Measurements from ENCODE around the gene SLC16A2. TPM values are rescaled to one million over a fixed set of nuclear protein-coding genes. Genes with fewer than 3 reads are reported as not detected.
"Not testable (repeated sequence)": the region's sequence is repeated elsewhere in the genome, so short reads cannot be mapped to it uniquely, and the experiment has no call there.

The SLC16A2 gene
- total RNA-seq, 1 experiment from 2014 or later = 17.8 TPM

- Histone ChIP-seq H3K36me3 (ENCODE audit: insufficient read depth, low read length, poor library complexity, severe bottlenecking) (no peaks in the 10 kb centered on the region), H3K9me3 (ENCODE audit: low read depth, low read length, poor library complexity, severe bottlenecking) (peaks cover 6% of the 10 kb centered on the region), H3K4me1 (ENCODE audit: insufficient read depth, low read length, poor library complexity, severe bottlenecking) (no peaks in the 10 kb centered on the region), H3K4me3 (ENCODE audit: low read depth, low read length, poor library complexity, severe bottlenecking) (no peak overlapping the region), H3K27me3 (replicated peaks; ENCODE audit: insufficient read depth, low read depth, low read length, poor library complexity) (no peaks in the 10 kb centered on the region), H3K27ac (ENCODE audit: low read depth, low read length, poor library complexity, severe bottlenecking) (no peak overlapping the region)
- CTCF ChIA-PET = no interaction called here
- no peak for DNase-seq (ENCODE audit: low spot score)
- POLR2A ChIA-PET (ENCODE audit: low non-redundant PET) = interaction anchor here (0.6 kb wide), 1 partner anchor 21 kb away, joined by 6 read pairs; no protein-coding TSS in a partner anchor
- intact Hi-C loops (cut with micrococcal nuclease; ENCODE audit: unreplicated experiment) = no loop called here
- no TSS peak for BruUV-seq (replicated peaks)
- TF ChIP-seq CTCF (conservative IDR thresholded peaks at IDR 0.05; ENCODE audit: low read depth, low read length) (no peak), EZH2 (IDR thresholded peaks at IDR 0.05; ENCODE audit: borderline replicate concordance, low read depth, low read length, poor library complexity, severe bottlenecking) (no peak)
These were observed 93.1 kb downstream of the SLC16A2 start for GRCh38 chrX:74514384-74514783.

- no peaks in the 10 kb centered on the region for H3K4me1 ChIP-seq (ENCODE audit: insufficient read depth, low read length, poor library complexity, severe bottlenecking)
- intact Hi-C loops (cut with micrococcal nuclease; ENCODE audit: unreplicated experiment) = no loop called here
- BruUV-seq (replicated peaks) = no TSS peak
- H3K27me3 ChIP-seq (replicated peaks; ENCODE audit: insufficient read depth, low read depth, low read length, poor library complexity) = no peaks in the 10 kb centered on the region
- H3K9me3 ChIP-seq (ENCODE audit: low read depth, low read length, poor library complexity, severe bottlenecking) = peaks cover 6% of the 10 kb centered on the region
- no peak overlapping the region for H3K4me3 ChIP-seq (ENCODE audit: low read depth, low read length, poor library complexity, severe bottlenecking)
- no peak overlapping the region for H3K27ac ChIP-seq (ENCODE audit: low read depth, low read length, poor library complexity, severe bottlenecking)
- CTCF ChIA-PET = no interaction called here
- TF ChIP-seq CTCF (conservative IDR thresholded peaks at IDR 0.05; ENCODE audit: low read depth, low read length) = no peak
- TF ChIP-seq EZH2 (IDR thresholded peaks at IDR 0.05; ENCODE audit: borderline replicate concordance, low read depth, low read length, poor library complexity, severe bottlenecking) = no peak
- DNase-seq (ENCODE audit: low spot score) = no peak
- no peaks in the 10 kb centered on the region for H3K36me3 ChIP-seq (ENCODE audit: insufficient read depth, low read length, poor library complexity, severe bottlenecking)
- POLR2A ChIA-PET (ENCODE audit: low non-redundant PET) = no interaction called here
These were observed 94.1 kb downstream of the SLC16A2 start for GRCh38 chrX:74515356-74515755.

- CTCF ChIA-PET = interaction anchor here (0.6 kb wide), 1 partner anchor 11 kb away, joined by 3 read pairs; no protein-coding TSS in a partner anchor
- H3K27me3 ChIP-seq (replicated peaks; ENCODE audit: insufficient read depth, low read depth, low read length, poor library complexity); intact Hi-C loops (cut with micrococcal nuclease; ENCODE audit: unreplicated experiment); H3K36me3 ChIP-seq (ENCODE audit: insufficient read depth, low read length, poor library complexity, severe bottlenecking); H3K4me1 ChIP-seq (ENCODE audit: insufficient read depth, low read length, poor library complexity, severe bottlenecking); POLR2A ChIA-PET (ENCODE audit: low non-redundant PET); H3K9me3 ChIP-seq (ENCODE audit: low read depth, low read length, poor library complexity, severe bottlenecking); H3K27ac ChIP-seq (ENCODE audit: low read depth, low read length, poor library complexity, severe bottlenecking); DNase-seq (ENCODE audit: low spot score); H3K4me3 ChIP-seq (ENCODE audit: low read depth, low read length, poor library complexity, severe bottlenecking); BruUV-seq (replicated peaks): not testable (repeated sequence)
These were observed 94.7 kb downstream of the SLC16A2 start for GRCh38 chrX:74516013-74516412.

- TF ChIP-seq CTCF (conservative IDR thresholded peaks at IDR 0.05; ENCODE audit: low read depth, low read length) (no peak), EZH2 (IDR thresholded peaks at IDR 0.05; ENCODE audit: borderline replicate concordance, low read depth, low read length, poor library complexity, severe bottlenecking) (no peak)
- ChIA-PET CTCF (no interaction called here), POLR2A (ENCODE audit: low non-redundant PET) (interaction anchor here (0.6 kb wide), 1 partner anchor 15 kb away, joined by 3 read pairs; no protein-coding TSS in a partner anchor)
- Histone ChIP-seq H3K36me3 (ENCODE audit: insufficient read depth, low read length, poor library complexity, severe bottlenecking) (no peaks in the 10 kb centered on the region), H3K4me3 (ENCODE audit: low read depth, low read length, poor library complexity, severe bottlenecking) (no peak overlapping the region), H3K27me3 (replicated peaks; ENCODE audit: insufficient read depth, low read depth, low read length, poor library complexity) (no peaks in the 10 kb centered on the region), H3K27ac (ENCODE audit: low read depth, low read length, poor library complexity, severe bottlenecking) (no peak overlapping the region), H3K9me3 (ENCODE audit: low read depth, low read length, poor library complexity, severe bottlenecking) (peaks cover 6% of the 10 kb centered on the region), H3K4me1 (ENCODE audit: insufficient read depth, low read length, poor library complexity, severe bottlenecking) (peaks cover 14% of the 10 kb centered on the region)
- DNase-seq (ENCODE audit: low spot score) = no peak
- BruUV-seq (replicated peaks) = no TSS peak
- intact Hi-C loops (cut with micrococcal nuclease; ENCODE audit: unreplicated experiment) = no loop called here
These were observed 98.6 kb downstream of the SLC16A2 start for GRCh38 chrX:74519870-74520269.
